ENCODE measurements around the gene ZSCAN18.
"Not testable (repeated sequence)": the region's sequence is repeated elsewhere in the genome, so short reads cannot be mapped to it uniquely, and the experiment has no call there.

Gene ZSCAN18

GRCh38 chr19:58097781-58098681 lies at the start of gene ZSCAN18:
Gene ZSCAN18, minus strand, starts transcription at chr19:58098231. Its CDS starts 7,964 bp downstream, at chr19:58090267.
- peak within 1 kb of the TSS; percentile 84 for H3K4me3 ChIP-seq (ENCODE audit: low read depth, low read length)

- not testable (repeated sequence) for H3K4me3 ChIP-seq (ENCODE audit: low read depth, low read length)
Observed at GRCh38 chr19:58147475-58147874, 49.4 kb upstream of the ZSCAN18 start.

- no peak overlapping the region for H3K4me3 ChIP-seq (ENCODE audit: low read depth, low read length)
Observed at GRCh38 chr19:58145849-58146248, 47.8 kb upstream of the ZSCAN18 start.

GRCh38 chr19:58134244-58134643 lies 36.2 kb upstream of the ZSCAN18 start:
- H3K4me3 ChIP-seq (ENCODE audit: low read depth, low read length): no peak overlapping the region

- no peak overlapping the region for H3K4me3 ChIP-seq (ENCODE audit: low read depth, low read length)
Observed at GRCh38 chr19:58129284-58129683, 31.3 kb upstream of the ZSCAN18 start.

DNA sequence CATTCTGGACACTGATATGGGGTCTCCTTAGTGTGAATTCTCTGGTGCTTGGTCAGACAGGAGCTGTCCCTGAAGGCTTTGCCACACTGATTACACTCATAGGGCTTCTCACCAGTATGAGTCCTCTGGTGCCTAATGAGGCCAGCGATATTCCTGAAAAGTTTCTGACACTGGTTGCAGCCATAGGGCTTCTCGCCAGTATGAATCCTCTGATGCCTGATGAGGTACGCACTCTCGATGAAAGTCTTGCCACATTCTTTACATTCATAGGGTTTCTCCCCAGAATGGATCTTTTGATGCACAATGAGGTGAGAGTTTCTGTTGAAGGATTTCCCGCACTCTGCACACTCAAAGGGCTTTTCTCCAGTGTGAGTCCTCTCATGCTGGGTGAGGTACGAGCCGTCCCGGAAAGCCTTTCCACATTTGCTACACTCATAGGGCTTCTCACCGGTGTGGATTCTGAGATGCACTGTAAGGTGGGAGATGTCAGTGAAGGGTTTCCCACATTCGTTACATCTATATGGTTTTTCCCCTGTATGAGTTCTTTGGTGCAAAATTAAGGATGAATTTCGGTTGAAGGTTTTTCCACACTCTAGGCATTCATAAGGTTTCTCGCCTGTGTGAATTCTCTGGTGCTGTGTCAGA lies 30.1 kb upstream of the ZSCAN18 start:
- H3K4me3 ChIP-seq (ENCODE audit: low read depth, low read length): no peak overlapping the region

- no peak overlapping the region for H3K4me3 ChIP-seq (ENCODE audit: low read depth, low read length)
Observed at GRCh38 chr19:58123354-58123753, 25.3 kb upstream of the ZSCAN18 start.

- no peak overlapping the region for H3K4me3 ChIP-seq (ENCODE audit: low read depth, low read length)
Observed at GRCh38 chr19:58118979-58119733, 21.1 kb upstream of the ZSCAN18 start.

DNA sequence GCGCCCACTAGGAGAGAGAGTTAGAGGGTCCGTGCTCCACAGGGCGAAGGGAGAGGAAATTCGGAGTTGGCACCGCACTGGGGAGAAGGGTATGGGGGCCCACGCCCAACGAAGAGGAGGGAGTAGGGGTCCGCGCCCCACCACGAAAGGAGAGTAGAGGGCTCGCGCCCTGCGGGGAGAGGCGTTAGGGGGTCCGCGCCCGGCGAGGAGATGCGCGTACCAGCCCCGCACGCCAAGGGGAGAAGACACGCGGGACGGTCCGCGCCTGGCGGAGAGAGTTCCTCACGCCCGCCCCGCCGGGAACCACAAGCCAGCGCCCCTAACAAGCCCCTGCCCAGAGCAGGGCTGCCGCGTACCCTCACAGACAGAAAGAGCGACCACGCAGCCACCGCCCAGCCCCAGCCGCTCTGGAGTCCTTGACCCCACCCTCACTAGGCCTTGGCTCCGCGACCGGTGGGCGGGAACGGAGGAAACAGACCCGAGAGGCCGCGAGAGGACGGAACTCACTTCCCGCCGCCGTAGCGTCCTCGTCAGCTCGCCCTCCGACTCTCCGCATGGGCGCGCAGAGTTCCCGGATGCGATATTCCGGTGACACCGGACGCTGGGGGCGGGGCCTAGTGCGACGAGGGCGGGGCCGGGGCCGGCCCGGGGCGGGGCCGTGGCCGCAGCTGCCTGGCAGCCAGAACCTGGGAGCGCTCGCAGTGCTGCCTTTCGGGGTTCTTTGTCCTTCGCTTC lies 20.0 kb upstream of the ZSCAN18 start:
- peak overlapping the region; percentile 47 for H3K4me3 ChIP-seq (ENCODE audit: low read depth, low read length)

GRCh38 chr19:58108546-58108817 lies 10.5 kb upstream of the ZSCAN18 start:
- H3K4me3 ChIP-seq (ENCODE audit: low read depth, low read length): no peak overlapping the region

DNA sequence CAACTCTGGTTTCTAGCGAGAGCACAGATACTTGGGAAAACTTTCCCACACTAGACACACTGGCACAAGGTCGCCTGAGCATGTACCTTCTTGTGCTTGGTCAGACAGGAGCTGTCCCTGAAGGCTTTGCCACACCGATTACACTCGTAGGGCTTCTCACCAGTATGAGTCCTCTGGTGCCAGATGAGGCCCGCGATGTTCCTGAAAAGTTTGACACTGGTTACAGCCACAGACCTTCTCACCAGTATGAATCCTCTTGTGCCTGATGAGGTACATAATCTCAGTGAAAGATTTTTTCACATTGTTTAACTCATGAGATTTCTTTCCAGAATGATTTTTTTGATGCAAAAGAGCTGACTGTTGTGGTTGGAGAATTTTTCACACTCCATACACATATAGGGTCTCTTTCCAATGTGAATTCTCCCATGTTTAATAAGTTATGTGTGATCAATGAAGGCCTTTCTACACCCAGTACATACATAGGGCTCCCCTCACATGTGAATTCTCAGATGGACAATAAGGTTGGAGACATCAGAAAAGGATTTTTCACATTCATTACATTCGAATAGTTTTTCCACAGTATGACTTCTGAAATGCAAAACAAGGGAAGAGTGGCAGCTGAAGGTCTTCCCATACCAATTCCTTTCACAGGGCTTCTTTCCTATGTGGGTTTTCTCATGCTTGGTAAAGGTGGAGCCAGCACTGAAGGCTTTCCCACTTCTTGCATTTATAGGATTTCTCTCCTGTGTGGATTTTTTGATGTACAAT lies 9.9 kb upstream of the ZSCAN18 start:
- H3K4me3 ChIP-seq (ENCODE audit: low read depth, low read length): no peak overlapping the region

GRCh38 chr19:58098682-58098998 lies 609 bp upstream of the ZSCAN18 start:
- peak overlapping the region; percentile 35 for H3K4me3 ChIP-seq (ENCODE audit: low read depth, low read length)

DNA sequence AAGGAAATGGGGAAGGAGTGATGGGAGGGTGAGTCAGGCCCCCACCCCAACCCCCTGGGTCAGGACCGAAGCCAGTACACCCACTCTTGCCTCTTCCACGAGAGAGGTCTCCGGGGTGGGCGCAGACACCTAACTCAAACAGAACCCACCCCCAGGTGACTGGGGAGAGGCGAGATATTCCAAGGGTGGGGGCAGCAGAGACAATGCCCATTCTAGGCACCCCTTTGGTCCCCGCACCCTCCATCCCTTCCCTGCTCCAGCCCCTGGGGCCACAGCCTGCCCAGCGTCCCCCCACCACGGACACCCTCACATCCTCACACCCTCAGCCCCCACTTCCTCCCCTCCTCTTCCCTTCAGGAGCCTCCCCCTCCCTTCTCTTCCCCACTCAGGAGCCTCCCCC lies 682 bp downstream of the ZSCAN18 start:
- peak overlapping the region; percentile 84 for H3K4me3 ChIP-seq (ENCODE audit: low read depth, low read length)

DNA sequence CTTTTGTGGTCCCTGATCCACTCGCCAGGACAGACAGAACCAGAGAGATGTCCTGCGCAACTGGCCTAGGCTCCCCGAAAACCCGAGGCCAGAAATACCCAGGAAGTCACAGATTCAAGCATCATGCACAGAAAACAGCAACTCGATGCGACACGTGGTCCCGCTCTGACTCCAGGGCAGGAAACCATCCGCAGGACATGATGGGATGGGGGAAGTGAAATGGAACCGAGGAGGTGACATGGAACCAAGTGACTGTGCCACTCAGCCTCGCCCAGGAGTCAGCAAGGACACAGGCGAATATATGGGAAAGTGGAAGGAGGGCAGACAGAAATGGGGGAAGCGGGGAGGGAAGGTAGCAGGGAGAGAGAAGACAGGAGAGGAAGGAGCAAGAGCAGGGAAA lies 1.1 kb downstream of the ZSCAN18 start:
- H3K4me3 ChIP-seq (ENCODE audit: low read depth, low read length): no peak overlapping the region

DNA sequence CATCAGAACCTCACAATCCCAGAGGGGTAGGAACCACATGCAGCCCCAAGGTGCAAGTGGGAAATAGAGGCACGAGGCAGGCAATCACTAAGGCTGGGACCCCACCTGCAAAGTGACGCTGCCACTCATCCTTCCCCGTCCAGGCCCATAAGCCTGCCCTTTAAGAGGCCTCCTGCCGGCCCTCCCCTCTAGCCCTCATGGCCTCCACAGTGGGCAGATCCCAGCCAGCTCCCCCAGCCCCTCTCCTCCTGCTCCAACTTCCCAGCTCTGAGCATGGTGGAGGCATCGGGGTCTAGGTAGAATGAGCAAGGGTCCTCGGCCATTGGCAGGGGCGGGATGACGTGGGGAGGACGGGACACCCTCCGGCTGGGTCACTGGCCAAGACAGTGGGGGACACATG lies 2.7 kb downstream of the ZSCAN18 start:
- no peak overlapping the region for H3K4me3 ChIP-seq (ENCODE audit: low read depth, low read length)

GRCh38 chr19:58093071-58093470 lies 5.0 kb downstream of the ZSCAN18 start:
- no peak overlapping the region for H3K4me3 ChIP-seq (ENCODE audit: low read depth, low read length)

- no peak overlapping the region for H3K4me3 ChIP-seq (ENCODE audit: low read depth, low read length)
Observed at GRCh38 chr19:58091251-58091995, 6.6 kb downstream of the ZSCAN18 start.

DNA sequence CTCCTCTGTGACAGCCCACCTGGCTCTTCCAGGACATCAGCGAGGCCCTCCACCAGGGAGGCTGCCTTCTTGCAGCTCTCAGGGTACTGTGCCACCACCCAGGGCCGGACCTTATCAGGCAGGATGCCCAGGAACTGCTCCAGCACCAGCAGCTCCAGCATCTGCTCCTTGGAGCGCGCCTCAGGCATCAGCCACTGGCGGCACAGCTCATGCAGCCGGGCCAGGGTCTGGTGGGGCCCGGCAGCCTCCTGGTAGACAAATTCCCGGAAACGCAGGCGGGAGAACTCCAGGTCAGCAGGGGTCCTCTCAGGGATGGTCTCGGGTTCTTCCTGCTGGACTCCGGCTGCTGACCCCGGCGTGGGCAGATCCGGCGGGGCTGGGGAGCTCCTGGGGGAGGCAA lies 8.2 kb downstream of the ZSCAN18 start:
- no peak overlapping the region for H3K4me3 ChIP-seq (ENCODE audit: low read depth, low read length)

- H3K4me3 ChIP-seq (ENCODE audit: low read depth, low read length): no peak overlapping the region
Observed at GRCh38 chr19:58088521-58089052, 9.4 kb downstream of the ZSCAN18 start.
